Gastrocnemius medialis (tissue), 4 donors: ENCODE results near the gene ZFAND2B. TPM values are rescaled to one million over a fixed set of nuclear protein-coding genes. Genes with fewer than 3 reads are reported as not detected.

Source experiments
- ATAC-seq, 2 donors: fragments of 150-250 bp; one replicate each; pipeline ENCODE4 v1.9.1; 2016
- DNase-seq, 2 donors: peaks; one replicate each; pipeline ENCODE4 v3.0.0-alpha.2; 2019
- H3K27ac ChIP-seq, 4 donors: fragments of 200-600 bp; sonication (generic); 1 replicate in 1 of 4; 2 replicates in 3 of 4; pipeline ENCODE4 v1.5.1; 2016 to 2018; ENCODE audit warnings: mild to moderate bottlenecking in 2 of 4, moderate library complexity in 1 of 4
- H3K27me3 ChIP-seq, 3 donors: fragments of 200-600 bp; sonication (generic) in 2 of 3; 1 replicate in 1 of 3; 2 replicates in 2 of 3; pipeline versions ENCODE4 v1.5.1 to v1.6.0; 2016 to 2019; ENCODE audit warnings: mild to moderate bottlenecking in 1 of 3, moderate library complexity in 1 of 3
- H3K36me3 ChIP-seq, 2 donors: fragments of 200-600 bp; sonication (generic) in 1 of 2; one replicate each; pipeline ENCODE4 v1.5.1; 2017 to 2018
- H3K4me1 ChIP-seq, 2 donors: fragments of 200-600 bp; sonication (generic) in 1 of 2; one replicate each; pipeline ENCODE4 v1.5.1; 2016 to 2017; ENCODE audit warnings: mild to moderate bottlenecking in 2 of 2
- H3K4me3 ChIP-seq, 4 donors: fragments of 200-600 bp; sonication (generic) in 3 of 4; 1 replicate in 1 of 4; 2 replicates in 3 of 4; pipeline ENCODE4 v1.5.1; 2016 to 2019; ENCODE audit warnings: mild to moderate bottlenecking in 2 of 4
- H3K9me3 ChIP-seq, 3 donors: fragments of 200-600 bp; sonication (generic) in 2 of 3; 1 replicate in 1 of 3; 2 replicates in 2 of 3; pipeline ENCODE4 v1.5.1; 2016 to 2019
- CTCF ChIP-seq, 5 experiments: fragments of 450-650 bp in 3 of 5; fragments of 200-600 bp in 2 of 5; sonication (generic) in 2 of 5; IDR thresholded peaks in 4 of 5; conservative IDR thresholded peaks in 1 of 5; 1 replicate in 4 of 5; 2 replicates in 1 of 5; pipeline ENCODE4 v1.5.1; 2016 to 2019; ENCODE audit warnings: antibody characterized with exemption in 5 of 5, mild to moderate bottlenecking in 3 of 5, moderate library complexity in 3 of 5
- POLR2A ChIP-seq, 2 donors: fragments of 450-650 bp; IDR thresholded peaks; one replicate each; pipeline ENCODE4 v1.6.1; 2017; ENCODE audit warnings: antibody characterized with exemption in 2 of 2, mild to moderate bottlenecking in 2 of 2, moderate library complexity in 2 of 2
- in situ Hi-C, 4 donors: fragments of 200-750 bp; cut with MboI; loops; one replicate each; pipeline versions ENCODE4 v1.15.0 to v1.8.0; 2017; ENCODE audit warnings: low sequenced_read_pairs in 4 of 4
- intact Hi-C: fragments of 100-400 bp; cut with DNase I; formaldehyde crosslinking; loops from one replicate; pipeline ENCODE4 v1.15.1; 2023; ENCODE audit warnings: low total_unique reads
- total RNA-seq, 4 donors: library from RNA; depleted of rRNA; stranded (reverse); fragments of >200 nt; gene quantifications; one replicate each; pipeline versions ENCODE4 v1.1.0 to v1.2.3, GENCODE V29; 2016

ZFAND2B gene
- total RNA-seq, 4 donors from 2014 or later = 33.2 to 60.8 (median 41.2) TPM

GRCh38 chr2:219183151-219183772 lies 23.3 kb upstream of the ZFAND2B start:
- Histone ChIP-seq H3K4me3 (no peak overlapping the region), H3K27me3 (no peaks in the 10 kb centered on the region), H3K27ac (no peak overlapping the region), H3K36me3 (peaks cover 0 to 52% of the 10 kb centered on the region in 2 donors), H3K9me3 (no peaks in the 10 kb centered on the region), H3K4me1 (peaks cover 9 to 13% of the 10 kb centered on the region in 2 donors)
- TF ChIP-seq CTCF (IDR thresholded peaks at IDR 0.05 in 4 of 5, conservative IDR thresholded peaks at IDR 0.05 in 1 of 5) = no peak
- no peak for TF ChIP-seq POLR2A (IDR thresholded peaks at IDR 0.05)
- ATAC-seq (no peak), DNase-seq (no peak)
- intact Hi-C loops (no loop called here), in situ Hi-C loops (no loop called here)

- peaks cover 0 to 52% of the 10 kb centered on the region in 2 donors for H3K36me3 ChIP-seq
- ATAC-seq = no peak
- TF ChIP-seq POLR2A (IDR thresholded peaks at IDR 0.05) (no peak), CTCF (IDR thresholded peaks at IDR 0.05 in 4 of 5, conservative IDR thresholded peaks at IDR 0.05 in 1 of 5) (no peak)
- H3K27ac ChIP-seq = no peak overlapping the region
- intact Hi-C loops = no loop called here
- H3K27me3 ChIP-seq = no peaks in the 10 kb centered on the region
- H3K4me1 ChIP-seq = peaks cover 4 to 6% of the 10 kb centered on the region in 2 donors
- H3K4me3 ChIP-seq = no peak overlapping the region
- in situ Hi-C loops = no loop called here
- DNase-seq = no peak
- no peaks in the 10 kb centered on the region for H3K9me3 ChIP-seq
Observed at GRCh38 chr2:219184121-219184520, 22.5 kb upstream of the ZFAND2B start.

- no peak overlapping the region for H3K27ac ChIP-seq
- no peak for DNase-seq
- H3K36me3 ChIP-seq = peaks cover 0 to 26% of the 10 kb centered on the region in 2 donors
- no peak for TF ChIP-seq POLR2A (IDR thresholded peaks at IDR 0.05)
- TF ChIP-seq CTCF (IDR thresholded peaks at IDR 0.05 in 4 of 5, conservative IDR thresholded peaks at IDR 0.05 in 1 of 5) = no peak
- in situ Hi-C loops = no loop called here
- ATAC-seq = no peak
- no peak overlapping the region for H3K4me3 ChIP-seq
- intact Hi-C loops = no loop called here
- no peaks in the 10 kb centered on the region for H3K9me3 ChIP-seq
- H3K4me1 ChIP-seq = no peaks in the 10 kb centered on the region
- H3K27me3 ChIP-seq = no peaks in the 10 kb centered on the region
Observed at GRCh38 chr2:219186754-219187456, 19.7 kb upstream of the ZFAND2B start.

- H3K4me3 ChIP-seq = no peak overlapping the region
- DNase-seq = no peak
- no peak overlapping the region for H3K27ac ChIP-seq
- no peaks in the 10 kb centered on the region for H3K9me3 ChIP-seq
- intact Hi-C loops = no loop called here
- no peak for ATAC-seq
- no peaks in the 10 kb centered on the region for H3K4me1 ChIP-seq
- TF ChIP-seq POLR2A (IDR thresholded peaks at IDR 0.05) (no peak), CTCF (IDR thresholded peaks at IDR 0.05 in 4 of 5, conservative IDR thresholded peaks at IDR 0.05 in 1 of 5) (no peak)
- no peaks in the 10 kb centered on the region for H3K36me3 ChIP-seq
- in situ Hi-C loops = no loop called here
- H3K27me3 ChIP-seq = peaks cover 0 to 9% (median 9%) of the 10 kb centered on the region in 3 donors
Observed at GRCh38 chr2:219197388-219197787, 9.2 kb upstream of the ZFAND2B start.
